GM18499 (cell line): ENCODE results near the gene BAIAP2.
"Not testable (repeated sequence)": the region's sequence is repeated elsewhere in the genome, so short reads cannot be mapped to it uniquely, and the experiment has no call there.

Source experiments
- ATAC-seq: cut with Tn5 transposase; IDR thresholded peaks from one replicate; pipeline ENCODE4 v1.9.1; 2021; ENCODE audit warnings: moderate number of reproducible peaks; ENCODE audit not compliant: insufficient read depth, unreplicated experiment

The BAIAP2 gene

GRCh38 chr17:81065500-81065899 lies 30.5 kb downstream of the BAIAP2 start:
- ATAC-seq = no peak

GRCh38 chr17:81066072-81066471 lies 31.1 kb downstream of the BAIAP2 start:
- no peak for ATAC-seq

GRCh38 chr17:81066771-81067315 lies 31.9 kb downstream of the BAIAP2 start:
- no peak for ATAC-seq

- ATAC-seq = no peak
These were observed 32.5 kb downstream of the BAIAP2 start for GRCh38 chr17:81067391-81067811.

GRCh38 chr17:81068411-81069134 lies 33.6 kb downstream of the BAIAP2 start:
- no peak for ATAC-seq

- no peak for ATAC-seq
These were observed 34.2 kb downstream of the BAIAP2 start for GRCh38 chr17:81069135-81069645.

- ATAC-seq = no peak
These were observed 35.7 kb downstream of the BAIAP2 start for GRCh38 chr17:81070541-81071246.

GRCh38 chr17:81071761-81072741 lies 37.1 kb downstream of the BAIAP2 start:
- ATAC-seq = no peak

GRCh38 chr17:81073967-81074839 lies 39.3 kb downstream of the BAIAP2 start:
- no peak for ATAC-seq

GRCh38 chr17:81074875-81075274 lies 39.9 kb downstream of the BAIAP2 start:
- ATAC-seq = no peak

GRCh38 chr17:81075307-81075706 lies 40.4 kb downstream of the BAIAP2 start:
- ATAC-seq = no peak

GRCh38 chr17:81076141-81076679 lies 41.3 kb downstream of the BAIAP2 start:
- no peak for ATAC-seq

- not testable (repeated sequence) for ATAC-seq
These were observed 43.3 kb downstream of the BAIAP2 start for GRCh38 chr17:81078026-81078913.

- no peak for ATAC-seq
These were observed 45.1 kb downstream of the BAIAP2 start for GRCh38 chr17:81080019-81080418.

GRCh38 chr17:81081222-81082176 lies 46.5 kb downstream of the BAIAP2 start:
- no peak for ATAC-seq

GRCh38 chr17:81082177-81083073 lies 47.5 kb downstream of the BAIAP2 start:
- no peak for ATAC-seq
